ENCODE data around the gene ZC3H10. TPM values are rescaled to one million over a fixed set of nuclear protein-coding genes. Genes with fewer than 3 reads are reported as not detected.

The ZC3H10 gene
- total and polyA plus RNA-seq, 12 donors, result 2.2 to 15.0 (median 7.6) TPM

- TF ChIP-seq POLR2A (IDR thresholded peaks at IDR 0.05) (no peak), CTCF (IDR thresholded peaks at IDR 0.05) (no peak)
- intact Hi-C loops (cut with DNase I), result loop anchor here in 1 of 2 donors (5.0 kb wide), 1 partner anchor 147 kb away; the partner anchor contains the start of gene IKZF4
- 78 to 87% (median 85%) methylated on average over 11 of the region's 11 CpGs for WGBS, 4 donors
- Histone ChIP-seq H3K4me3 (no peak overlapping the region), H3K36me3 (replicated peaks in 1 of 2) (peaks cover 0 to 97% of the 10 kb centered on the region in 2 donors), H3K27ac (no peak overlapping the region), H3K4me1 (replicated peaks in 1 of 2) (no peaks in the 10 kb centered on the region), H3K27me3 (no peaks in the 10 kb centered on the region), H3K9me3 (replicated peaks in 1 of 3) (no peaks in the 10 kb centered on the region)
- DNase-seq, result no peak
Observed at GRCh38 chr12:56169229-56169759, 51.2 kb downstream of the ZC3H10 start.

GRCh38 chr12:56172839-56173238 lies 54.8 kb downstream of the ZC3H10 start:
- no peaks in the 10 kb centered on the region for H3K9me3 ChIP-seq (replicated peaks in 1 of 3)
- intact Hi-C loops (cut with DNase I), result no loop called here
- H3K27ac ChIP-seq, result no peak overlapping the region
- H3K4me1 ChIP-seq (replicated peaks in 1 of 2), result no peaks in the 10 kb centered on the region
- 85 to 92% (median 86%) methylated on average over 5 to 7 of the region's 7 CpGs for WGBS, 4 donors
- TF ChIP-seq POLR2A (IDR thresholded peaks at IDR 0.05), result no peak
- TF ChIP-seq CTCF (IDR thresholded peaks at IDR 0.05), result no peak
- no peak overlapping the region for H3K4me3 ChIP-seq
- peaks cover 0 to 97% of the 10 kb centered on the region in 2 donors for H3K36me3 ChIP-seq (replicated peaks in 1 of 2)
- no peaks in the 10 kb centered on the region for H3K27me3 ChIP-seq
- no peak for DNase-seq

Other genes with a start within 250 kb of the ZC3H10 start
- 10 to 100 TPM; 32.1 to 60.9 (median 37.8) TPM for gene PYM1, start 190.4 kb upstream of the ZC3H10 start, total RNA-seq
- 10 to 100 TPM; 48.3 to 59.1 (median 49.0) TPM for gene PYM1, start 190.4 kb upstream of the ZC3H10 start, polyA plus RNA-seq
- 100 to 1,000 TPM in 1 of 9 donors, 10 to 100 TPM in 8; 16.0 to 116 (median 31.9) TPM for gene DGKA, start 187.1 kb upstream of the ZC3H10 start, total RNA-seq
- gene DGKA, start 187.1 kb upstream of the ZC3H10 start, polyA plus RNA-seq, result 10 to 100 TPM; 21.1 to 99.8 (median 66.2) TPM
- 1 to 10 TPM in 5 of 9 donors, under 1 TPM in 3, not detected in 1; 0.35 to 3.8 (median 1.3) TPM for gene PMEL, start 152.2 kb upstream of the ZC3H10 start, total RNA-seq
- 1 to 10 TPM in 2 of 3 donors, under 1 TPM in 1; 0.77 to 1.5 (median 1.0) TPM for gene PMEL, start 152.2 kb upstream of the ZC3H10 start, polyA plus RNA-seq
- 10 to 100 TPM in 8 of 9 donors, 1 to 10 TPM in 1; 6.3 to 30.6 (median 18.7) TPM for gene CDK2, start 151.4 kb upstream of the ZC3H10 start, total RNA-seq
- gene CDK2, start 151.4 kb upstream of the ZC3H10 start, polyA plus RNA-seq, result 10 to 100 TPM in 1 of 3 donors, 1 to 10 TPM in 2; 6.0 to 16.5 (median 9.2) TPM
- 100 to 1,000 TPM in 5 of 9 donors, 10 to 100 TPM in 4; 77.6 to 134 (median 112) TPM for gene RAB5B, start 144.2 kb upstream of the ZC3H10 start, total RNA-seq
- gene RAB5B, start 144.2 kb upstream of the ZC3H10 start, polyA plus RNA-seq, result 100 to 1,000 TPM in 1 of 3 donors, 10 to 100 TPM in 2; 34.4 to 137 (median 43.6) TPM
- gene SUOX, start 121.0 kb upstream of the ZC3H10 start, total RNA-seq, result 10 to 100 TPM; 49.3 to 72.6 (median 56.6) TPM
- gene SUOX, start 121.0 kb upstream of the ZC3H10 start, polyA plus RNA-seq, result 10 to 100 TPM; 27.7 to 49.7 (median 37.1) TPM
- gene IKZF4, start 97.2 kb upstream of the ZC3H10 start, total RNA-seq, result 10 to 100 TPM in 6 of 9 donors, 1 to 10 TPM in 3; 6.0 to 34.0 (median 13.3) TPM
- 10 to 100 TPM in 1 of 3 donors, 1 to 10 TPM in 2; 5.7 to 10.3 (median 6.4) TPM for gene IKZF4, start 97.2 kb upstream of the ZC3H10 start, polyA plus RNA-seq
- gene RPS26, start 76.3 kb upstream of the ZC3H10 start, total RNA-seq, result 1,000 to 10,000 TPM in 3 of 9 donors, 100 to 1,000 TPM in 3, 10 to 100 TPM in 3; 76.7 to 2,374 (median 441) TPM
- gene RPS26, start 76.3 kb upstream of the ZC3H10 start, polyA plus RNA-seq, result 1,000 to 10,000 TPM; 1,149 to 1,897 (median 1,249) TPM
- 10 to 100 TPM in 1 of 9 donors, 1 to 10 TPM in 8; 1.3 to 25.7 (median 1.6) TPM for gene ERBB3, start 38.1 kb upstream of the ZC3H10 start, total RNA-seq
- gene ERBB3, start 38.1 kb upstream of the ZC3H10 start, polyA plus RNA-seq, result 1 to 10 TPM; 1.9 to 5.0 (median 2.6) TPM
- gene PA2G4, start 13.7 kb upstream of the ZC3H10 start, total RNA-seq, result 100 to 1,000 TPM in 5 of 9 donors, 10 to 100 TPM in 4; 64.1 to 129 (median 106) TPM
- 100 to 1,000 TPM in 2 of 3 donors, 10 to 100 TPM in 1; 83.3 to 252 (median 106) TPM for gene PA2G4, start 13.7 kb upstream of the ZC3H10 start, polyA plus RNA-seq
- gene RPL41, start 1.6 kb upstream of the ZC3H10 start, total RNA-seq, result 1,000 to 10,000 TPM; 1,635 to 5,801 (median 3,259) TPM
- gene RPL41, start 1.6 kb upstream of the ZC3H10 start, polyA plus RNA-seq, result 1,000 to 10,000 TPM; 2,153 to 6,204 (median 2,446) TPM
- gene ESYT1, start 10.0 kb downstream of the ZC3H10 start, total RNA-seq, result 100 to 1,000 TPM in 7 of 9 donors, 10 to 100 TPM in 2; 26.3 to 156 (median 125) TPM
- gene ESYT1, start 10.0 kb downstream of the ZC3H10 start, polyA plus RNA-seq, result 100 to 1,000 TPM in 1 of 3 donors, 10 to 100 TPM in 2; 27.2 to 103 (median 35.4) TPM
- 10 to 100 TPM; 28.0 to 89.3 (median 66.8) TPM for gene MYL6B, start 34.3 kb downstream of the ZC3H10 start, total RNA-seq
- 100 to 1,000 TPM in 2 of 3 donors, 10 to 100 TPM in 1; 33.4 to 129 (median 118) TPM for gene MYL6B, start 34.3 kb downstream of the ZC3H10 start, polyA plus RNA-seq
- gene MYL6, start 40.1 kb downstream of the ZC3H10 start, total RNA-seq, result 1,000 to 10,000 TPM; 1,276 to 2,410 (median 1,576) TPM
- 1,000 to 10,000 TPM; 1,464 to 3,646 (median 1,841) TPM for gene MYL6, start 40.1 kb downstream of the ZC3H10 start, polyA plus RNA-seq
- 100 to 1,000 TPM in 1 of 9 donors, 10 to 100 TPM in 8; 36.3 to 102 (median 64.0) TPM for gene SMARCC2, start 71.2 kb downstream of the ZC3H10 start, total RNA-seq
- gene SMARCC2, start 71.2 kb downstream of the ZC3H10 start, polyA plus RNA-seq, result 10 to 100 TPM; 22.8 to 75.1 (median 46.6) TPM
- gene RNF41, start 103.7 kb downstream of the ZC3H10 start, total RNA-seq, result 10 to 100 TPM; 42.4 to 90.6 (median 64.1) TPM
- gene RNF41, start 103.7 kb downstream of the ZC3H10 start, polyA plus RNA-seq, result 10 to 100 TPM; 13.0 to 44.0 (median 13.5) TPM
- gene NABP2, start 106.1 kb downstream of the ZC3H10 start, total RNA-seq, result 10 to 100 TPM; 23.8 to 55.4 (median 48.4) TPM
- gene NABP2, start 106.1 kb downstream of the ZC3H10 start, polyA plus RNA-seq, result 10 to 100 TPM; 24.6 to 48.3 (median 39.7) TPM
- gene SLC39A5, start 111.8 kb downstream of the ZC3H10 start, total RNA-seq, result under 1 TPM in 3 of 9 donors, not detected in 6; 0.50 to 0.83 (median 0.65) TPM
- gene SLC39A5, start 111.8 kb downstream of the ZC3H10 start, polyA plus RNA-seq, result 1 to 10 TPM in 1 of 3 donors, under 1 TPM in 1, not detected in 1; 0.54 to 2.0 TPM
- gene ANKRD52, start 140.1 kb downstream of the ZC3H10 start, total RNA-seq, result 10 to 100 TPM; 21.3 to 86.8 (median 28.5) TPM
- 10 to 100 TPM in 2 of 3 donors, 1 to 10 TPM in 1; 8.4 to 54.0 (median 28.8) TPM for gene ANKRD52, start 140.1 kb downstream of the ZC3H10 start, polyA plus RNA-seq
- gene COQ10A, start 148.7 kb downstream of the ZC3H10 start, total RNA-seq, result 10 to 100 TPM; 24.2 to 65.1 (median 33.7) TPM
- 10 to 100 TPM; 25.2 to 47.6 (median 36.7) TPM for gene COQ10A, start 148.7 kb downstream of the ZC3H10 start, polyA plus RNA-seq
- gene CS, start 182.1 kb downstream of the ZC3H10 start, total RNA-seq, result 100 to 1,000 TPM; 143 to 417 (median 265) TPM
- gene CS, start 182.1 kb downstream of the ZC3H10 start, polyA plus RNA-seq, result 100 to 1,000 TPM in 1 of 3 donors, 10 to 100 TPM in 2; 64.6 to 404 (median 73.1) TPM
- gene CNPY2, start 197.7 kb downstream of the ZC3H10 start, total RNA-seq, result 100 to 1,000 TPM; 103 to 163 (median 146) TPM
- gene CNPY2, start 197.7 kb downstream of the ZC3H10 start, polyA plus RNA-seq, result 100 to 1,000 TPM; 138 to 192 (median 179) TPM
- 100 to 1,000 TPM in 1 of 9 donors, 10 to 100 TPM in 8; 19.6 to 124 (median 61.6) TPM for gene PAN2, start 215.7 kb downstream of the ZC3H10 start, total RNA-seq
- gene PAN2, start 215.7 kb downstream of the ZC3H10 start, polyA plus RNA-seq, result 100 to 1,000 TPM in 2 of 3 donors, 10 to 100 TPM in 1; 40.8 to 111 (median 102) TPM
- gene IL23A, start 220.6 kb downstream of the ZC3H10 start, total RNA-seq, result under 1 TPM in 4 of 9 donors, not detected in 5; 0.29 to 0.67 (median 0.62) TPM
- 1 to 10 TPM in 1 of 3 donors, under 1 TPM in 2; 0.55 to 1.3 (median 0.64) TPM for gene IL23A, start 220.6 kb downstream of the ZC3H10 start, polyA plus RNA-seq
- gene STAT2, start 241.8 kb downstream of the ZC3H10 start, total RNA-seq, result 100 to 1,000 TPM in 5 of 9 donors, 10 to 100 TPM in 4; 74.2 to 197 (median 101) TPM
- 100 to 1,000 TPM in 1 of 3 donors, 10 to 100 TPM in 2; 45.3 to 120 (median 47.3) TPM for gene STAT2, start 241.8 kb downstream of the ZC3H10 start, polyA plus RNA-seq
- not detected for gene APOF, start 244.6 kb downstream of the ZC3H10 start, total RNA-seq
- gene APOF, start 244.6 kb downstream of the ZC3H10 start, polyA plus RNA-seq, result under 1 TPM in 1 of 3 donors, not detected in 2; 0.24 TPM

All from adrenal gland (tissue), 12 donors.